Heart left ventricle (tissue), 13 donors: ENCODE data around the gene CHMP5.

Source experiments
- POLR2A ChIP-seq, 2 donors: fragments of 450-650 bp; IDR thresholded peaks; one replicate each; pipeline ENCODE4 v1.6.1; 2017; ENCODE audit warnings: antibody characterized with exemption in 2 of 2, mild to moderate bottlenecking in 2 of 2, moderate library complexity in 2 of 2
- TF ChIP-seq, protein P1 (sequence below), 12 donors: fragments of 200-600 bp; sonication (generic) in 4 of 12; IDR thresholded peaks; one replicate each; pipeline versions ENCODE4 v1.5.0 to v1.8.0; 2018 to 2022; ENCODE audit warnings: antibody characterized with exemption in 12 of 12, mild to moderate bottlenecking in 5 of 12
- donor health status: ischemic (EF 13 %, LVEDD 7.1; RV severe dilation, severe dysfunction).
- donor health status: DM: no; HTN: yes; CAD: no.
- donor health status: DM: no; HTN: no; CAD: no.
- donor health status: ischemic (EF 25% LVEDD 6.9; RV normal size, moderate dysfunction).
- donor health status: ischemic (EF 25% LVEDD 5.7; RV mildly dilated, moderate dysfunction).
- donor health status: ischemic (EF 35%, LVEDD 5.7; RV mildly dilated, moderate dysfunction).
- donor health status: nonischemic (EF 11% LVEDD 7.7; RV severe dilation, severe dysfunction).
- donor health status: DM: yes; HTN: yes; CAD: no.
- donor health status: PGD.
- donor health status: ischemic (EF 29% LVEDD 5.4; RV normal size, mild dysfunction).
- donor health status: nonischemic (EF 23%, LVEDD 6.1; RV moderate dilation, normal function).

DNA sequence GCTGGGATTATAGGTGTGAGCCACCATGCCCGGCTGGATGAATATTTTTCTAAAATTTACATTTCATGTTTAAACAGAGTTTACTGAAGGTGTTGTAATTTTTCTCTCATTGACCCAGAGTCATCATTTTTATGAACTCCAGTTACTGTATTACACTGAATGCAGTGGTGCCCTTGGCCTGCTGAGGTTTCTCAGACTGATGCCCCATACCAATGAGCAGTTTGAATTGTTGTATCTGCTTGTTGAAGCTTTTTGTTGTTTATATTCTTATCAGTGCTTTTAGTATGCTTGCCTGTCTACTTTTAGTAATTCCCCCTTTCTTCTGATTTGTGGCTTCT is 55.4 kb downstream of the CHMP5 start:
- TF ChIP-seq POLR2A (IDR thresholded peaks at IDR 0.05), result no peak
- TF ChIP-seq, protein P1, sequence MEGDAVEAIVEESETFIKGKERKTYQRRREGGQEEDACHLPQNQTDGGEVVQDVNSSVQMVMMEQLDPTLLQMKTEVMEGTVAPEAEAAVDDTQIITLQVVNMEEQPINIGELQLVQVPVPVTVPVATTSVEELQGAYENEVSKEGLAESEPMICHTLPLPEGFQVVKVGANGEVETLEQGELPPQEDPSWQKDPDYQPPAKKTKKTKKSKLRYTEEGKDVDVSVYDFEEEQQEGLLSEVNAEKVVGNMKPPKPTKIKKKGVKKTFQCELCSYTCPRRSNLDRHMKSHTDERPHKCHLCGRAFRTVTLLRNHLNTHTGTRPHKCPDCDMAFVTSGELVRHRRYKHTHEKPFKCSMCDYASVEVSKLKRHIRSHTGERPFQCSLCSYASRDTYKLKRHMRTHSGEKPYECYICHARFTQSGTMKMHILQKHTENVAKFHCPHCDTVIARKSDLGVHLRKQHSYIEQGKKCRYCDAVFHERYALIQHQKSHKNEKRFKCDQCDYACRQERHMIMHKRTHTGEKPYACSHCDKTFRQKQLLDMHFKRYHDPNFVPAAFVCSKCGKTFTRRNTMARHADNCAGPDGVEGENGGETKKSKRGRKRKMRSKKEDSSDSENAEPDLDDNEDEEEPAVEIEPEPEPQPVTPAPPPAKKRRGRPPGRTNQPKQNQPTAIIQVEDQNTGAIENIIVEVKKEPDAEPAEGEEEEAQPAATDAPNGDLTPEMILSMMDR (IDR thresholded peaks at IDR 0.05), result no peak
